GM12878 (cell line): ENCODE results near the gene ORC1. TPM values are rescaled to one million over a fixed set of nuclear protein-coding genes. Genes with fewer than 3 reads are reported as not detected.

Experiments used
- ATAC-seq: fragments of 200-7000 bp; cut with Tn5 transposase; 3 replicates; pipeline ENCODE4 v1.9.1; 2020; ENCODE audit warnings: mild to moderate bottlenecking, moderate library complexity
- BruUV-seq: library from RNA; stranded (reverse); fragments of 400-500 nt; replicated peaks from 2 replicates; lab custom pipeline; 2021; lab: Mats Ljungman, UMichigan
- CTCF ChIA-PET: fragments of 300-600 bp; sonication (Branson Sonifier 250); formaldehyde crosslinking; extraction: SDS; loops from one replicate; lab custom pipeline; 2021; ENCODE audit warnings: inconsistent platforms; lab: Yijun Ruan, JAX
- POLR2A ChIA-PET: fragments of 350-600 bp; formaldehyde crosslinking; extraction: SDS; loops from one replicate; lab custom pipeline; 2021; ENCODE audit warnings: inconsistent platforms; lab: Charles Lee
- RAD21 ChIA-PET: fragments of 300-600 bp; sonication (Branson Sonifier 250); formaldehyde crosslinking; loops from one replicate; lab custom pipeline; 2023; ENCODE audit warnings: antibody characterized with exemption; ENCODE audit not compliant: unreplicated experiment; lab: Charles Lee
- SMC1A ChIA-PET: fragments of 300-600 bp; sonication (Branson Sonifier 250); formaldehyde crosslinking; loops from one replicate; lab custom pipeline; 2023; ENCODE audit not compliant: unreplicated experiment, uncharacterized antibody; lab: Charles Lee
- DNase-seq: peaks from one replicate; pipeline ENCODE4 v3.0.0-alpha.2; 2011; ENCODE audit warnings: low read depth, low spot score
- FAIRE-seq: peaks from 3 replicates; lab custom pipeline; 2011; peaks lifted over from hg19 to GRCh38; lab: Jason Lieb, UNC
- H2AFZ ChIP-seq: 2 replicates; pipeline ENCODE4 v1.6.0; 2011; ENCODE audit warnings: low read depth, low read length, control low read depth; ENCODE audit not compliant: control insufficient read depth
- H3K27ac ChIP-seq: 2 replicates; pipeline ENCODE4 v1.5.1; 2011; ENCODE audit warnings: control low read depth; ENCODE audit not compliant: control insufficient read depth, insufficient read depth
- H3K27me3 ChIP-seq, 2 experiments: replicated peaks in 1 of 2; 2 replicates each; pipeline versions ENCODE4 v1.6.0 to v1.6.1; 2011; ENCODE audit warnings: low read length in 1 of 2; ENCODE audit not compliant: control insufficient read depth in 2 of 2, insufficient read depth in 2 of 2
- H3K36me3 ChIP-seq, 2 experiments: 2 replicates each; pipeline ENCODE4 v1.5.1; 2011; ENCODE audit warnings: low read length in 1 of 2; ENCODE audit not compliant: control insufficient read depth in 2 of 2, insufficient read depth in 2 of 2
- H3K4me1 ChIP-seq: 2 replicates; pipeline ENCODE4 v1.6.1; 2011; ENCODE audit warnings: mild to moderate bottlenecking, low read length, moderate library complexity, mixed read lengths; ENCODE audit not compliant: control insufficient read depth, insufficient read depth
- H3K4me2 ChIP-seq: 2 replicates; pipeline ENCODE4 v1.6.0; 2011; ENCODE audit warnings: control low read depth; ENCODE audit not compliant: control insufficient read depth, insufficient read depth
- H3K4me3 ChIP-seq: fragments of 200-600 bp; sonication (generic); 2 replicates; pipeline ENCODE4 v1.5.1; 2016
- H3K79me2 ChIP-seq: 2 replicates; pipeline ENCODE4 v1.6.0; 2011; ENCODE audit warnings: low read length; ENCODE audit not compliant: control insufficient read depth, insufficient read depth
- H3K9ac ChIP-seq: 2 replicates; pipeline ENCODE4 v1.8.0; 2011; ENCODE audit warnings: low read length, control low read depth, mixed read lengths; ENCODE audit not compliant: control insufficient read depth, insufficient read depth
- H3K9me3 ChIP-seq: replicated peaks from 3 replicates; pipeline ENCODE4 v1.5.1; 2011; ENCODE audit warnings: mild to moderate bottlenecking, low read length; ENCODE audit not compliant: control insufficient read depth, insufficient read depth
- H4K20me1 ChIP-seq: 2 replicates; pipeline ENCODE4 v1.6.0; 2011; ENCODE audit not compliant: control insufficient read depth, insufficient read depth
- BHLHE40 ChIP-seq, 2 experiments: fragments of 450-650 bp in 1 of 2; IDR thresholded peaks; 2 replicates each; pipeline ENCODE4 v1.6.1; 2011 to 2017; ENCODE audit warnings: low read depth in 2 of 2, borderline replicate concordance in 1 of 2, improper control_type of control experiment in 1 of 2, low read length in 1 of 2, mild to moderate bottlenecking in 1 of 2
- ETV6 ChIP-seq, 2 experiments: fragments of 450-650 bp in 1 of 2; IDR thresholded peaks in 1 of 2; conservative IDR thresholded peaks in 1 of 2; 2 replicates each; pipeline ENCODE4 v1.6.1; 2014; ENCODE audit warnings: antibody characterized with exemption in 1 of 2, borderline replicate concordance in 1 of 2, low read depth in 1 of 2, mild to moderate bottlenecking in 1 of 2, moderate library complexity in 1 of 2
- MYC ChIP-seq: IDR thresholded peaks from 2 replicates; pipeline ENCODE4 v1.6.1; 2011; ENCODE audit warnings: mild to moderate bottlenecking, low read length, moderate library complexity, inconsistent platforms; ENCODE audit not compliant: insufficient read depth, insufficient replicate concordance, insufficient read length, severe bottlenecking
- NBN ChIP-seq: fragments of 450-650 bp; IDR thresholded peaks from 2 replicates; pipeline ENCODE4 v1.6.1; 2016
- NFYB ChIP-seq: IDR thresholded peaks from 2 replicates; pipeline ENCODE4 v1.6.1; 2011; ENCODE audit warnings: low read depth, mild to moderate bottlenecking, low read length, improper control_type of control experiment, moderate library complexity; ENCODE audit not compliant: insufficient read depth
- NR2C1 ChIP-seq: fragments of 450-650 bp; IDR thresholded peaks from 2 replicates; pipeline ENCODE4 v1.6.1; 2017; ENCODE audit warnings: antibody characterized with exemption, mild to moderate bottlenecking, moderate library complexity
- RELA ChIP-seq: fragments of 450-650 bp; IDR thresholded peaks from 2 replicates; pipeline ENCODE4 v1.8.0; 2014; ENCODE audit warnings: borderline replicate concordance; ENCODE audit not compliant: partially characterized antibody
- RFX5 ChIP-seq: IDR thresholded peaks from 2 replicates; pipeline ENCODE4 v1.6.1; 2011; ENCODE audit warnings: low read depth, low read length, improper control_type of control experiment
- SIN3A ChIP-seq: IDR thresholded peaks from 2 replicates; pipeline ENCODE4 v1.6.1; 2012; ENCODE audit warnings: low read depth, low read length, improper control_type of control experiment
- SP1 ChIP-seq: IDR thresholded peaks from one replicate; pipeline ENCODE4 v1.6.1; 2011; ENCODE audit warnings: low read depth, low read length
- YBX1 ChIP-seq: fragments of 450-650 bp; IDR thresholded peaks from 2 replicates; pipeline ENCODE4 v1.6.1; 2016; ENCODE audit warnings: antibody characterized with exemption
- ZBTB33 ChIP-seq: fragments of 450-650 bp; IDR thresholded peaks from 2 replicates; pipeline ENCODE4 v1.6.1; 2017; ENCODE audit warnings: mild to moderate bottlenecking
- ZNF274 ChIP-seq: IDR thresholded peaks from one replicate; pipeline ENCODE4 v1.8.0; 2011; ENCODE audit not compliant: insufficient read length, insufficient read depth
- ZNF622 ChIP-seq: fragments of 450-650 bp; IDR thresholded peaks from 2 replicates; pipeline ENCODE4 v1.6.1; 2017; ENCODE audit warnings: mild to moderate bottlenecking, inconsistent platforms
- WGBS: methylation state at CpG from one replicate; pipeline ENCODE4 v1.1.6; 2016; ENCODE audit warnings: low lambda C conversion rate; ENCODE audit not compliant: insufficient replicate concordance, insufficient coverage; ENCODE audit errors: missing lambda C conversion rate; 5-methylcytosine and 5-hydroxymethylcytosine counted together
- in situ Hi-C: fragments of 300-500 bp; cut with MboI; formaldehyde crosslinking; loops from 9 replicates; pipeline ENCODE4 v1.14.3; 2018; ENCODE audit warnings: mixed read lengths
- intact Hi-C: fragments of 100-400 bp; cut with micrococcal nuclease; formaldehyde crosslinking; loops from one replicate; pipeline ENCODE4 v1.14.2; 2022; ENCODE audit not compliant: unreplicated experiment
- polyA plus RNA-seq, 11 experiments: library from polyadenylated mRNA; depleted of rRNA in 4 of 11; unstranded in 6 of 11; stranded (reverse) in 5 of 11; fragments of >200 nt; fragmentation: Nextera tagmentation in 4 of 11; fragmentation: Illumina TruSeq in 1 of 11; extraction: Ambion mirVana in 4 of 11; extraction: Trizol in 1 of 11; gene quantifications; 1 replicate in 1 of 11; 2 replicates in 10 of 11; pipeline versions ENCODE4 v1.2.1 to v1.2.3, GENCODE V29; 2011 to 2016; ENCODE audit warnings: inconsistent platforms in 2 of 11, missing spikeins in 2 of 11, low read depth in 1 of 11
- total RNA-seq, 4 experiments: library from RNA; depleted of rRNA in 3 of 4; stranded (reverse); fragments of >200 nt in 3 of 4; fragmentation: Illumina TruSeq in 1 of 4; extraction: Trizol in 1 of 4; gene quantifications; 2 replicates each; pipeline versions ENCODE4 v1.2.1 to v1.2.3, GENCODE V29; 2013 to 2021

ORC1 gene
- total and polyA plus RNA-seq, 10 of the 15 experiments (the other 5 are each of a cell fraction or from before 2014, with no cell fraction given), result 7.7 to 34.6 (median 28.7) TPM

GRCh38 chr1:52346653-52347052, 57.6 kb downstream of the ORC1 start (continued):
- TF ChIP-seq RELA (no peak), ZBTB33 (no peak), RFX5 (no peak), ETV6 (conservative IDR thresholded peaks at IDR 0.05 in 1 of 2, IDR thresholded peaks at IDR 0.05 in 1 of 2; ENCODE audit: borderline replicate concordance in 1 of 2, low read depth in 1 of 2) (no peak), YBX1 (no peak), ZNF274 (no peak)

- no peaks in the 10 kb centered on the region for H3K9me3 ChIP-seq
- ATAC-seq (no peak), DNase-seq (no peak), FAIRE-seq (no peak)
- WGBS, result 93% methylated on average over 2 of the region's 2 CpGs
- SMC1A ChIA-PET, result no interaction called here
- H4K20me1 ChIP-seq, result no peaks in the 10 kb centered on the region
- in situ Hi-C loops, result no loop called here
- no peak overlapping the region for H3K9ac ChIP-seq
- no peak overlapping the region for H3K4me3 ChIP-seq
- no peak for TF ChIP-seq ZNF622
- no peak for TF ChIP-seq BHLHE40 (IDR thresholded peaks at IDR 0.05; ENCODE audit: borderline replicate concordance in 1 of 2, low read depth in 2 of 2, low read length in 1 of 2)
- TF ChIP-seq SP1, result no peak
- no peak for TF ChIP-seq NFYB
- TF ChIP-seq MYC, result no peak
- no peak for TF ChIP-seq NR2C1
- TF ChIP-seq NBN, result no peak
- TF ChIP-seq SIN3A, result no peak
- no peaks in the 10 kb centered on the region for H3K27me3 ChIP-seq
- CTCF ChIA-PET, result no interaction called here
- H3K4me2 ChIP-seq, result no peak overlapping the region
- no peaks in the 10 kb centered on the region for H3K79me2 ChIP-seq
- H3K4me1 ChIP-seq, result no peaks in the 10 kb centered on the region
- POLR2A ChIA-PET, result no interaction called here
- H2AFZ ChIP-seq, result no peak overlapping the region
- BruUV-seq, result no TSS peak
- RAD21 ChIA-PET, result no interaction called here
- no peak overlapping the region for H3K27ac ChIP-seq
- H3K36me3 ChIP-seq, result no peaks in the 10 kb centered on the region
- intact Hi-C loops, result no loop called here
Measured at GRCh38 chr1:52345252-52345651, 59.0 kb downstream of the ORC1 start.
